Kidney (tissue), 14 donors: ENCODE measurements around the gene KRT72. TPM values are rescaled to one million over a fixed set of nuclear protein-coding genes. Genes with fewer than 3 reads are reported as not detected.

Source experiments
- DNase-seq, 5 donors: peaks; one replicate each; pipeline ENCODE4 v3.0.0-alpha.2; 2013 to 2020
- FAIRE-seq: peaks from 2 replicates; lab custom pipeline; 2012; peaks lifted over from hg19 to GRCh38; lab: Jason Lieb, UNC
- H3K27ac ChIP-seq, 2 donors: one replicate each; pipeline ENCODE4 v1.7.0; 2013; ENCODE audit warnings: low read depth in 2 of 2, low read length in 2 of 2, inconsistent platforms in 1 of 2
- H3K27me3 ChIP-seq: one replicate; pipeline ENCODE4 v1.7.1; 2013; ENCODE audit warnings: low read length, inconsistent platforms; ENCODE audit not compliant: control insufficient read depth, insufficient read depth
- H3K36me3 ChIP-seq, 3 donors: one replicate each; pipeline versions ENCODE4 v1.7.0 to v1.7.1; 2013; ENCODE audit warnings: low read length in 3 of 3, control low read depth in 1 of 3, inconsistent platforms in 1 of 3; ENCODE audit not compliant: insufficient read depth in 3 of 3, control insufficient read depth in 2 of 3
- H3K4me1 ChIP-seq, 3 donors: one replicate each; pipeline versions ENCODE4 v1.7.0 to v1.7.1; 2013; ENCODE audit warnings: low read length in 3 of 3, inconsistent platforms in 1 of 3, low read depth in 1 of 3; ENCODE audit not compliant: control insufficient read depth in 2 of 3, insufficient read depth in 2 of 3
- H3K4me3 ChIP-seq, 3 donors: one replicate each; pipeline versions ENCODE4 v1.7.0 to v1.8.1; 2013; ENCODE audit warnings: low read length in 3 of 3, control low read depth in 1 of 3, inconsistent platforms in 1 of 3
- H3K9ac ChIP-seq, 3 donors: one replicate each; pipeline versions ENCODE4 v1.7.0 to v1.7.1; 2013; ENCODE audit warnings: low read length in 3 of 3, control low read depth in 1 of 3, inconsistent platforms in 1 of 3
- H3K9me3 ChIP-seq, 3 donors: one replicate each; pipeline versions ENCODE4 v1.7.0 to v1.7.1; 2013; ENCODE audit warnings: low read length in 3 of 3, control low read depth in 1 of 3, inconsistent platforms in 1 of 3; ENCODE audit not compliant: control insufficient read depth in 2 of 3, insufficient read depth in 1 of 3
- CTCF ChIP-seq: IDR thresholded peaks from 3 replicates; pipeline ENCODE4 v1.5.1; 2012; ENCODE audit warnings: mild to moderate bottlenecking, moderate library complexity, borderline replicate concordance; ENCODE audit not compliant: insufficient read depth; ENCODE audit errors: extremely low read depth
- intact Hi-C: fragments of 100-400 bp; cut with DNase I; formaldehyde crosslinking; loops from one replicate; pipeline ENCODE4 v1.11.1; 2022
- polyA plus RNA-seq: library from polyadenylated mRNA; stranded (reverse); fragments of 350-450 nt; fragmentation: Illumina TruSeq; extraction: RNeasy Lipid Tissue Mini Kit (QIAGEN cat#74804); gene quantifications from one replicate; pipeline ENCODE4 v1.2.3, GENCODE V29; 2014; ENCODE audit warnings: low read depth, low replicate concordance; ENCODE audit not compliant: insufficient read depth
- total RNA-seq: library from RNA; stranded (reverse); fragmentation: NEBNext Ultra II Directional; extraction: Animal tissue kit (Norgen Biotek cat#: 25700); gene quantifications from one replicate; pipeline ENCODE4 v1.2.1, GENCODE V29; 2021
- donor health status: control.
- donor health status: control.
- donor health status: control.
- donor health status: control.
- donor health status: control.
- donor health status: DM: yes; HTN: yes; CAD: no.
- donor health status: Normal renal cell carcinoma (clear cell type).

KRT72 gene
- total and polyA plus RNA-seq, 2 donors from 2014 or later = not detected

GRCh38 chr12:52541709-52542108, 59.6 kb downstream of the KRT72 start:
- H3K4me3 ChIP-seq = no peak overlapping the region
- H3K27me3 ChIP-seq = no peaks in the 10 kb centered on the region
- no peaks in the 10 kb centered on the region for H3K9me3 ChIP-seq
- intact Hi-C loops = no loop called here
- DNase-seq = no peak
- H3K27ac ChIP-seq = no peak overlapping the region
- H3K36me3 ChIP-seq = no peaks in the 10 kb centered on the region
- H3K9ac ChIP-seq = no peak overlapping the region
- no peaks in the 10 kb centered on the region for H3K4me1 ChIP-seq
- no peak for TF ChIP-seq CTCF
- no peak for FAIRE-seq

DNA sequence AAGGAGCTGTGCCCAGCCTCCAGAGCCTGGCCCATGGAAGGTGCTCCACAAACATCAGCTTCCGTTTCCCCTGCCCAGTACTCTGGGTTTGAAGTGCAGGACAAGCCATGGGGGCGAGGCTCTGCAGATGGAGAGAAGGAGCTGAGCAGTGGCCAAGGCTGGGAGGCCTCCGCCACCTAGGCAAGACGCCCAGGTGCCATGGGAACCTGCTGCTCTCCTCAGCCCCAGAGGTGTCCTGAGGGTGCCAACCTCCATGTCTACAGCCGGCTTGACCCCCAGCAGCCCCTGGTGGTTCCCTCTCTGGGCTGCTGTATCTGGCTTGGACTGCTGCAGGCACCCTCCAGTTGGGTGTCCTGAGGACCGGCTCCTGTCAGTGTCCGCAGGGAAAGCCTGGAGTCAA, 60.7 kb downstream of the KRT72 start:
- intact Hi-C loops = no loop called here
- no peak for TF ChIP-seq CTCF
- Histone ChIP-seq H3K9ac (no peak overlapping the region), H3K27me3 (no peaks in the 10 kb centered on the region), H3K4me3 (no peak overlapping the region), H3K4me1 (no peaks in the 10 kb centered on the region), H3K36me3 (no peaks in the 10 kb centered on the region), H3K9me3 (no peaks in the 10 kb centered on the region), H3K27ac (no peak overlapping the region)
- DNase-seq = no peak
- no peak for FAIRE-seq

- Histone ChIP-seq H3K4me3 (no peak overlapping the region), H3K9ac (no peak overlapping the region), H3K27me3 (no peaks in the 10 kb centered on the region), H3K36me3 (no peaks in the 10 kb centered on the region), H3K9me3 (no peaks in the 10 kb centered on the region), H3K27ac (no peak overlapping the region), H3K4me1 (no peaks in the 10 kb centered on the region)
- FAIRE-seq = no peak
- intact Hi-C loops = no loop called here
- no peak for TF ChIP-seq CTCF
- DNase-seq = no peak
Observed at GRCh38 chr12:52539821-52540173, 61.5 kb downstream of the KRT72 start.
